Measurements from ENCODE around the gene TNKS1BP1.

- TF ChIP-seq GATA3 (IDR thresholded peaks at IDR 0.05; ENCODE audit: low read depth, low read length) (no peak), GATA2 (IDR thresholded peaks at IDR 0.05; ENCODE audit: low read depth, low read length) (no peak)
These were observed 20.7 kb downstream of the TNKS1BP1 start for GRCh38 chr11:57303990-57304579.

Data from SH-SY5Y (cell line).